ENCODE data around the gene SPEM1. TPM values are rescaled to one million over a fixed set of nuclear protein-coding genes. Genes with fewer than 3 reads are reported as not detected.
A peak's percentile ranks its signal among the peaks of the same experiment; 100 is the strongest.

The SPEM1 gene
- not detected for total RNA-seq

- H3K4me1 ChIP-seq: no peaks in the 10 kb centered on the region
- no peak for DNase-seq
- no peaks in the 10 kb centered on the region for H3K9me3 ChIP-seq
- intact Hi-C loops (cut with DNase I): loop anchor here (5.0 kb wide), 1 partner anchor 58 kb away; no protein-coding TSS in a partner anchor
- TF ChIP-seq POLR2A (IDR thresholded peaks at IDR 0.05) (no peak), CTCF (IDR thresholded peaks at IDR 0.05) (no peak)
- H3K27ac ChIP-seq: no peak within 1 kb of the TSS
- H3K27me3 ChIP-seq: no peaks in the 10 kb centered on the region
- WGBS, 2 donors: 67 to 71% methylated on average over 11 to 13 of the region's 17 CpGs
- H3K4me3 ChIP-seq (replicated peaks in 1 of 3): no peak within 1 kb of the TSS
- no peaks in the 10 kb centered on the region for H3K36me3 ChIP-seq
Observed at GRCh38 chr17:7419819-7420610, at the start of gene SPEM1. SPEM1 (plus strand) TSS chr17:7420324; CDS start chr17:7420385, 61 bp downstream.

- H3K27me3 ChIP-seq: no peaks in the 10 kb centered on the region
- no peak overlapping the region for H3K4me3 ChIP-seq (replicated peaks in 1 of 3)
- H3K36me3 ChIP-seq: no peaks in the 10 kb centered on the region
- TF ChIP-seq POLR2A (IDR thresholded peaks at IDR 0.05): no peak
- TF ChIP-seq CTCF (IDR thresholded peaks at IDR 0.05): no peak
- no peak for DNase-seq
- H3K27ac ChIP-seq: no peak overlapping the region
- WGBS, 2 donors: 87 to 92% methylated on average over 4 of the region's 4 CpGs
- H3K4me1 ChIP-seq: no peaks in the 10 kb centered on the region
- H3K9me3 ChIP-seq: no peaks in the 10 kb centered on the region
- intact Hi-C loops (cut with DNase I): no loop called here
Observed at GRCh38 chr17:7370853-7371252, 49.3 kb upstream of the SPEM1 start.

GRCh38 chr17:7374353-7374752 is 45.8 kb upstream of the SPEM1 start:
- no peaks in the 10 kb centered on the region for H3K27me3 ChIP-seq
- H3K27ac ChIP-seq: no peak overlapping the region
- 89 to 92% methylated on average over 2 of the region's 2 CpGs for WGBS, 2 donors
- TF ChIP-seq CTCF (IDR thresholded peaks at IDR 0.05) (no peak), POLR2A (IDR thresholded peaks at IDR 0.05) (no peak)
- no peaks in the 10 kb centered on the region for H3K9me3 ChIP-seq
- no peaks in the 10 kb centered on the region for H3K36me3 ChIP-seq
- H3K4me1 ChIP-seq: no peaks in the 10 kb centered on the region
- no peak for DNase-seq
- H3K4me3 ChIP-seq (replicated peaks in 1 of 3): no peak overlapping the region
- intact Hi-C loops (cut with DNase I): no loop called here

GRCh38 chr17:7379134-7379533 is 41.0 kb upstream of the SPEM1 start:
- no peaks in the 10 kb centered on the region for H3K9me3 ChIP-seq
- peaks cover 15 to 23% of the 10 kb centered on the region in 2 donors for H3K4me1 ChIP-seq
- no peak overlapping the region for H3K27ac ChIP-seq
- no peak overlapping the region for H3K4me3 ChIP-seq (replicated peaks in 1 of 3)
- H3K36me3 ChIP-seq: no peaks in the 10 kb centered on the region
- intact Hi-C loops (cut with DNase I): no loop called here
- no peak for DNase-seq
- TF ChIP-seq CTCF (IDR thresholded peaks at IDR 0.05) (no peak), POLR2A (IDR thresholded peaks at IDR 0.05) (no peak)
- no peaks in the 10 kb centered on the region for H3K27me3 ChIP-seq
- WGBS, 2 donors: 95 to 96% methylated on average over 3 of the region's 3 CpGs

GRCh38 chr17:7380321-7380720 is 39.8 kb upstream of the SPEM1 start:
- peak overlapping the region in 1 of 3 donors; percentile 74 for H3K27ac ChIP-seq
- intact Hi-C loops (cut with DNase I): no loop called here
- no peaks in the 10 kb centered on the region for H3K36me3 ChIP-seq
- DNase-seq: peak; percentile 81 to 85
- peak overlapping the region in 1 of 3 donors; percentile 72 for H3K4me3 ChIP-seq (replicated peaks in 1 of 3)
- TF ChIP-seq CTCF (IDR thresholded peaks at IDR 0.05): no peak
- no peak for TF ChIP-seq POLR2A (IDR thresholded peaks at IDR 0.05)
- H3K9me3 ChIP-seq: no peaks in the 10 kb centered on the region
- 2 to 25% methylated on average over 3 to 7 of the region's 7 CpGs for whole genome bisulfite sequencing, 2 donors
- H3K4me1 ChIP-seq: peaks cover 15 to 23% of the 10 kb centered on the region in 2 donors
- no peaks in the 10 kb centered on the region for H3K27me3 ChIP-seq

All from thyroid gland (tissue), 4 donors.